HG03064 (cell line): Measurements from ENCODE around the gene DPYSL5.
"Not testable (repeated sequence)": the region's sequence is repeated elsewhere in the genome, so short reads cannot be mapped to it uniquely, and the experiment has no call there.

Experiments
- ATAC-seq: cut with Tn5 transposase; IDR thresholded peaks from one replicate; pipeline ENCODE4 v1.9.1; 2021; ENCODE audit warnings: low read depth; ENCODE audit not compliant: unreplicated experiment

The DPYSL5 gene

DNA sequence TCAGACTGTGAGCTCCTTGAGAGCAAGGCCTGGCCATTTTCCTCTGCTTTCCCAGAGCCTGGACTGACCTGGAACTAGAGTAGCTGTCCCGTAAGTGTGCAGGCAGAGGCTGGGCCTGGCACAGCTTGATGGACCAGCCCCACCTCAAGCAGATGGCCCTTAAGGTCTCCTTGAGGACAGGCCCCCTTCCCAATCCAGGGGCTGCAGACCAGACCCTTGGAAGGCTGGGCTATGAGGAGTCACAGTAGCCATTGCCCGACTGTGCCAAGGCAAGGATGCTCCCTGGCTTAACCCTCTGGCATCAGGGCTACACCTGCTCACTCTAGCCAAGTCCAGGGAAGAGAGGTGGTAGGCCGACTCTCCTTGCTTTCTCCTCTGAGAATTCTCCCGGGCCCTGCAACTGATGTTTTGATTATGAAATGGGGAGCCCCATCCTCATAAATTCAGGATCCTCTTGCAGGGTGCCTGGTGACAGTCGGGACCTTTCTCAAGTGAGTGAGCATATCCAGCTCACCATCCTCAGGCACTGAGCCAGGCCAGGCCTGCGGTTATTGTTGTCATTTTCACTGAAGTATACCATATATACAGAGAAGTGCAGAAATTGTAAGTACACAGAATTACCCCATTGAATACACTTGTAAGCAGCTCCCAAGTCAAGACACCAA lies 51.7 kb downstream of the DPYSL5 start:
- no peak for ATAC-seq

DNA sequence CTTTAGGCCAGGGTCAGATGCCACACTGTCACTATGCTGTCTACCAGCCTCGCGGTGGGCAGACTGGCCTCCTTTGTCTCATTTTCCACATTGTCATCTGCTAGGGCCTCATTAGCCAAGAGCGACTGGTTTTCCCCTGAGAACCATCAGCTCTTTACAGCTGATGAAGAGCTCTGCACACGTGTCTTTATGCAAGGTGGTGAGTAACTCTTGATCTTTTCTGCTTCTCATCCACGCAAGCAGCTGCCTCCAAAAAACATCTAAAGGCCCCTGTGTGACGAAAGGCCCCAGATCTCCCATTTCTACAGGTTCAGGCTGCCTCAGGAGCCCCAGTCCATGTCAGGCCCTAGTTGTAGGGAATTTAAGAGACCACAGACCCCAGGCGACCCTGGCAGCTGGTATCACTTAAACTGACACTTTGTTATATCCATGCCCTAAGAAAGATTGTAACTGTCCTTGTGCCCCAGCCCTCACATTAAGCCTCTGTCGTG lies 52.9 kb downstream of the DPYSL5 start:
- no peak for ATAC-seq

DNA sequence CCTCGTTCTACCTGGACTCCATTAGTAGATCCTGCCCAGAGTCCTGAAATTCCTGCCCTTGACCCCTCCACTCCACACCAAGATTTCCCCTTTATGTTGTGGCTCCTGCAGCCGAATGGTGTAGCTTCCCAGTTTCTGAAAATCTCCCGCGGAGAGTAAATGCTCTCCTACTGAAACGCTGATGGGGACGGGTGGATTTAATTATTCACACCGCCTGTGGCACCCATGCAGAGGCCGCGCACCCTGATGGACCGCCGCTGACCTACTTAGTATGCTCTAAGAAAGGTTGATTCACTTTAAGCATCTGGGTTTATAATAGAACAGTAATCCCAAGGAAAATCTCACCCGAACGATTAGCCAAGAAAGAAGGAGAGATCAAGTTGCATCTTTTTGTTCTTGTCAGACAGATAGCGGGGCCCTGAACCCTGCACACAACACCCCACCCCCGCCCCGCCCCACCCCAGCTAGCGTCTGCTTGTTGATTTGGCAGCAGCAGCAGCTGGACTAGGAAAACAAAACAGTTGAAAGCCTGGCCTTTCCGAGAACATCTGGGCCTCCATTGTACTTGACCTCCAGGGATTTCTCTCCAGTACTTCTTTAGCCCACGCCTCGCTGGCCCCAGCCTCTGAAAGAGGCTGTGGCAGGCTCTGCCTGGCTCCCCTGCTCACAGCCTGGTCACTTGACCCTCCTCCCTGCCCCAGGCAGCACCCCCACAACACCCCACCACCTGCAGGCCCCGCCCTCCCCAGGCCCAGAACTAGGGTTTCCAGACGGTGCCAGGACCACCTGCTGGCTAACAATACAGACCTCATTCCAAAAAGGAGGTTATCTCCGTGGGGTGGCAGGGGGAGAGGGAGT lies 53.6 kb downstream of the DPYSL5 start:
- no peak for ATAC-seq

DNA sequence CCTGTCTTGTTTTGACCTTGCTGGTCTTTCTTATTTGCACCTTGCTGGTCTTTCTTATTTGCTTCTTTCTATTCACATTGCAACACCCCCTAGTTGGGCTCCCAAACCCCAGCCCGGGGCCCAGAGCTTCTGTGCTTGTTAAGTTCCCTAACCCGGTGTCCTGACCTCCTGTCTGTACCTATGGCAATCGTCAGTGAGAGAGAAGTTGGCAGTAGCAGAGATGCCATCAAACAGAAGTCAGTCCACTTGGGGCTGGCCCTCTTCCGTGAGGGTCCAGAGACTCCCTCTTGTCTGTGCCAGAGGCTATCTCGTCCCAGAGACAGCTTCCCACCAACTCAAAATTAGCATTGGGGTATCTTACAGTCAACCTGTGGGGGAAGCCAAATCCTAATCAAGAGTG lies 55.7 kb downstream of the DPYSL5 start:
- ATAC-seq = no peak

DNA sequence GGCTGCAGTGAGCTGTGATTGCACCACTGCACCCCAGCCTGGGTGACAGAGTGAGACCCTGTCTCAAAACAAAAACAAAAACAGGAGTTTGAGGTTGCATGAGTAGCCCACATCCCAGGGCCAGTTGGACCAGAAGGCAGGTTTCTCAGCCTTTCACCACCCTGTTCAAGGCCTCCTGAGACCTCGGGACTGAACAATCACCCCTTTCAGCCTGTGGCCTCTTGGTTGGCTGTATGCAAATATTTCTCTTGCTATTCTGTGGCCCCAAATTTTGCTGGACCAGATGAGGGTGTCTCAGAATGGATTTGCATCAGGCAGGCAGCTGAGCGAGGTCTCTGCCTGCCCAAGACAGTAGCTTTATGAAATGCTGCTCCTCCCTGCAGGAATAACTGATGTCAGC lies 56.9 kb downstream of the DPYSL5 start:
- no peak for ATAC-seq

DNA sequence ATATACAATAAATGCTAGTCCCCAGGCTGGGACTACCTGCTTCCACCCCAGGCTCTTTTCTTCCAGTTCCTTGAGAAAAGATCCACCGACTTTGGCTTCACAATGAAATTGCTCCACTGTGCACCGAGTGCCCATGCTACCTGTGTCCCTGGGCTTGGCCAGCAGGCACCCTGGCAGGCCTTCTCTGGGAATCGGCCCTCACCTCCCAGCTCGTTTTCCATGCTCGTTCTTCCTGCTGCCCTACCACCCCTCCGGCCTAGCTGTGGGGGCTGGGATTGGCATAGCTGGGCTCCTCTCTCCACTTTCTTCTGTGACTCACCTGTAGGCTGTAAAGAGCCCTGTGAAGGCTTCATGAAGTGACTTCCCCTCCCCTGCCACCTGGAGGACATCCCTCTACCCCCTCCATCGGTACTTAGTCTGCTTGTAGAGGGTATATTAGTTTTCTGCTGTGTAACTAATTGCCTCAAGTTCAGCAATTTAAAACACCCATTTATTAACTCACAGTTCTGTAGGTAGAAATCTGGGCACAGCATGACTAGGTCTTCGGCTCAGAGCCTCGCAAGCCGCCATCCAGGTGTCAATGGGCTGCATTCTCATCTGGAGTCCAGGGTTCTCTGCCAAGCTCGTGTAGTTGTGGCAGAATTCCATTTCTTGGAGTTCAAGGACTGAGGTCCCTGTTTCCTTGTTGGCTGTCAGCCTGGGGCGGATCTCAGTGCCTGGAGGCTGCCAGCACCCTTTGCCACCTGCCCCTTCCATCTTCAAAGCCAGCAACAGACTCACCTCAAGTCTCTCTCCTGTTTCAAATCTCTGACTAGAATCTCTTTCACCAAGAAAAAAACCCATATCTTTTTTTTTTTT lies 57.6 kb downstream of the DPYSL5 start:
- no peak for ATAC-seq

DNA sequence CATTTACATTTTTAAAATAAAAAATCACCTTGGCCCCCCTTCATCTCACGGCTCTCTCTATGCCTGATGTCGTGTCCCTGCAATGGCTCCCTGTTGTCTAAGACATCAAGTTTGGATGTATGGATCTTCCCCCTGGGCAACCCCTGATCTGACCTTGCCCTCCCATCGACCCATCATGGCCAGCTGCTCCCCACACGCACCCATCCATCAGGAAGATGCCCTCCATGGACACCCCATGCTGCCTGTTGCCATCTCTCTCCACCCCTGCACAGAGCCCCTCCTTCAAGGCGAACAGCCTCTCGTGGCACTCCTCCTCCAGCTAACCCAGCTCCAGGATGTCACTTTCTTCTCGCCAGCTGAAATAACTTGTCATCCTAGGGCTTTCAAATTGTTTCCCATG lies 59.5 kb downstream of the DPYSL5 start:
- ATAC-seq = no peak

DNA sequence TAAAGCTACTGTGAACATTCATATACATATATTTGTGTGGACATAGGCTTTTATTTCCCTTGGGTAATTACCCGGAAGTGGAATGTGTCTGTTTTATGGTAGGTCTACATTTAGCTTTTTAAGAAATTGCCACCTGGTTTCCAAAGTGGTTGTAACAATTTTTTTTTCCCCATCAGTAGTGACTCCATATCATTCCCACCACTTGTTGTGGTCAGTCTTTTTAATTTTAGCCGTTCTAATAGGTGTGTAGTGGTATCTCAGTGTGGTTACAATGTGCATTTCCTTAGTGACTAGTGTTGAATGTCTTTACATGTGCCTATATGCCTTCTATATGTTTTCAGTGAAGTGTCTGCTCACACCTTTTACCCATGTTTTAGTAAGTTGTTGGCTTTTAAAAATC lies 62.2 kb downstream of the DPYSL5 start:
- no peak for ATAC-seq

DNA sequence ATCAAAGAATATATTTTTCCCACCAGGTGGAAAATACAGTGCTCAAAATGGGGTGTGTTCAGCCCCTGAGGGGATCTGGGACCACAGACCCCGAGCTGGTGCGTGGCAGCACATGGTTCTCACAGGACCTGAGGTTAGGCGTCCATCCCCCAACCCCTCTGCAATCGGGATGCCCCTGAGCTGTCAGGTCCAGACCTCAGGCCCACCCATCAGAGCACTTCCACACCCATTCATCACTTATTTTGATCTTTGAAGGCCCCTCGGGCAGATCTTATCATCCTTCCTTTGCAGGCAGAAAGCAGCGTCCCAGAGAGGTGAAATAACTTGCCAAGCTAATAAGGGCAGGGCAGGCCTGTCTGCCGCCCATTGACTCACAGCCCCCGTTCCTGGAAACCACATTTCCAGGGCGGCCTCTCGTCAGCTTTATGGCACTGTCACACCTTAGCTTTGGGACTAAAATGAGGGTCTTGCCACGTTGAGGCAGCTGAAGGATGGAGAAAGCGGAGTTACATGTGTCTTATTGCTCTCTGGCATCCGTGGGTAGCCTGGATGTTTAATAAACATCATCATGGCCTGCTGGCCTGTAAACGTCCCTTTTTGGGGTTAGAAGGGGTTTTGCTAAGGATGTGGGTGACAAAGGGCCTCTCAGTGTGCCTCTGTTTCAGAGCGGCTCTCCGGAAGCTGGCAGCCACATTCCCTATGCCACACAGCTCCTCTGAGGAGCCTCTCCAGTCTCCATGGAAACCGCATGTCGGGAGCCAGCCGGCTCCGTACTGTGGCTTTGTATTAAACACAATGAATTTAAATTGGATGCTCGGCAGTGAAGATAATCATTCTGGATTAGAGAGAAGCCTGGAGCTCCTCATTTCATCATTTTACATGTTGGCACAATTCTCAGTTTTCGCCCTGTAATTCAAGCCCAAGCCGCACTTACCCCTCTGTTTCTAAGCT lies 64.3 kb downstream of the DPYSL5 start:
- no peak for ATAC-seq

DNA sequence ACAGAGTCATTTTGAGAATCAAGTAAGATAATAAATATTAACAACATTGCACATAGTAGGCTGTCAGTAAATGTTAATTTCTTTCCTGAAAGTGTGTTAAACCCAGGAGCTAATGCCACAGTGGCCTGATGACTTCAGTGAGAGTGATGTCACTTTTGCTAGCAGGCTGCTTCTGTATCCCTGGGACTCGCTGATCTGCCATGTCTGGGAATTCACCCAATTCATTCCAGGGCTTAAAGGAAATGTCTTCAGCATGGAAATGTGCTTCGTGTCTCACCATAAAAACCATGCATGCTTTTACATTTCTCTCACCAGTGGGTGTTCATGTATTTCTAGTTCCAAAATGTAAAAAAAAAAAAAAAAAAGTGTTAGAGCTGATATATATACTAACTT lies 65.7 kb downstream of the DPYSL5 start:
- ATAC-seq = no peak

DNA sequence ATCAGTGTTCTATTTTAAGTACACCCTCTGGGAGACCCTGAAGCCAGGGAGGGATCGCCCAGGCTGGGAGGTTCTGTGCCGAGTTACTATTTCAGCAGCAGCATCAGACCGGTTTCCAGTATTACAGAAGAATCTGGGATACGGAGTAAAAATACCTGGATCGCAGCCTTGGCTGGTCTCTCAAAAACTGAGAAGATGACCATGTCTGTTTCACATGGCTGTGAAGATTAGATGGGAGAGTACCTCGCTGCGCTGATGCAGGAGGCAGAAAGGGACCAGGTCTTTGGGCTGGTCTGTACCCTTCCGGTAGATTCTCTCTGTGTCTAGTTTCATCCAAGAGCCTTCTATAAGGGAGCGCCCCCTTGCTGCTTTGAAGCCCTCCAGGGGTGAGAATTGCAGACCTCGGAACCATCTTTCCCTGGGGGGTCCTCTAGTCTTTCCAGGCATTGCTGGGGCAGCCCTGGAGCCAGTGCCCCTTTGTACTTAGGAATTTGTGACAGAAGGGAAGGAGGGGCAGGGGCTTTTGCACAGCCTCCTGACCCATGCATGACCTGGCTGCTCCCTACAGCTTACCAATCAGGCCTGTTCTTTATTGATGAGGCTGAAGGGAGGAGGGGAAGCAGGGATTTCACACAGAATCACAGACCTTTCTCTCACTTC lies 66.2 kb downstream of the DPYSL5 start:
- no peak for ATAC-seq

DNA sequence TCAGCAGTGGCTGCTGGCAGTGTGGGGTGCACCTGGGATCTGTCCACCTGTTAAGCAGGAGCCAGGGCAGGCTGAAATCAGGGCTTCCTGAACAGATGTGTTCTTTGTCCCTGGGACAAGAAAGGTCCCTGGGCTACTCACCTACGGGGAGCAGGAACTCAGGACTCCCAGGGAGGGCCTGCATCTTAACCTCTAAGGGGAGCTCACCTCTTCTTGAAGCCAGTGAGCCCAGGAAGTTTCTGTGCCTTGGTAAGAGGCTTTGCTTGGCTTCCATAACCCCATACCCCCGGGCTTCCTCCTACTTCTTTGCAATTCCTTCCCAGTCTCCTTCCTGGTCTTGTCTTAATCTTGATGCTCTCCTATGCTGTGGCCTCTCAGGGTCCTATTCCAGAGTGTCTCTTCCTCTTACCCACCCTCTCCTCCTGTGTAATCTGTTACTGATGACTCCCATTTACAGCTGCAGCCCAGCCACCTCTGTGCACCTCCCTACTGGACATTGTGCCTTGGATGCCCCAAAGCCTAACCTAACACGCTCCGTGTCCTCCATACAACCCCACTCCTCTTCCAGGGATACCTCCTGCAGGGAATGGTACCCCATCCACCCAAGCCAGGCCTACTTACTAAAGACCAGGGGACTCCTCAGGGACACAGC lies 66.9 kb downstream of the DPYSL5 start:
- no peak for ATAC-seq

DNA sequence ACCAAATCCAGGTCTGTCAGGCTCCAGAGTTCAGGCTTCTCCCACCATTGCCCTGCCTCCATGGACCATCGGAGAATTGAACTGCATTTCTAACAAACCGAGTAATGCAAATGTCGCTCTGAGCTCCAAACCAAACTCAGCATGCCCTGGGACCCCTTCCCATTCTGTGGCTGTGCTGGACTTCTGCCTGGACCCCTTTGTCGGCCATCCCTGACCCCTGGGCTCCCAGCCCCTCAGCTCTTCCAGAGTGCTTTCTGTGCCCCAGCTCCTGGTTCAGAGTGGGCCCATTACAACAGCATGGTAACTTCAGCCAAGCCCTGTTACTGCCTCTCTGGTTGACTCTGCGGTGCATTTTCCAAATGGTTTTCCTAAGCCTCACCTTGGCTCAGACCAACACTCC lies 67.4 kb downstream of the DPYSL5 start:
- ATAC-seq = no peak

DNA sequence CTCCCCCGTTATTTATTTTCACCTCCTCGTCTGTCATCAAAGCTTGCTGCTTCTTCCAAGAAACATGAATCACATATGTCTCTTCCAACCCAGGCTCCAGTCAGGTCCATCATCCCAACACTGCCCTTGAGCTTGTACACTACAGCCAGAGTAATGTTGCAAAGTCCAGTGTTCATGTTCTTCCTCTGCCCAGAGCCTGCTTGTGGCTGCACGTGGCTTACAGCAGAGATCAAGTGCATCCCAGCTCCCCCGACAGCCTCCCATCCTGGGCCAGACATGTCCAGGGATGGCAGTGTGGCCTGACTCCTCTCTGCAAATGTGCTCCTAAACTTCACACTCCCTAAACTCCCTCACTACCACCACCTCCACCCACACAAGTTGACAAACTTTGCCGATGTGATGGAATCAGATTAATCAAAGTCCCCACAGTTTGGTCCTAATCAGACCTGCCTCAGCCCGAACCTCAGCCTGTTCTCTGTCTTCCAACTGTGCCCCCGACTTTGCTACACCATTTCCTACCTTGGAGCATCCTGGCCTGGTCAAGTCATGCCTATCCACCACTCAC lies 68.3 kb downstream of the DPYSL5 start:
- ATAC-seq = no peak

DNA sequence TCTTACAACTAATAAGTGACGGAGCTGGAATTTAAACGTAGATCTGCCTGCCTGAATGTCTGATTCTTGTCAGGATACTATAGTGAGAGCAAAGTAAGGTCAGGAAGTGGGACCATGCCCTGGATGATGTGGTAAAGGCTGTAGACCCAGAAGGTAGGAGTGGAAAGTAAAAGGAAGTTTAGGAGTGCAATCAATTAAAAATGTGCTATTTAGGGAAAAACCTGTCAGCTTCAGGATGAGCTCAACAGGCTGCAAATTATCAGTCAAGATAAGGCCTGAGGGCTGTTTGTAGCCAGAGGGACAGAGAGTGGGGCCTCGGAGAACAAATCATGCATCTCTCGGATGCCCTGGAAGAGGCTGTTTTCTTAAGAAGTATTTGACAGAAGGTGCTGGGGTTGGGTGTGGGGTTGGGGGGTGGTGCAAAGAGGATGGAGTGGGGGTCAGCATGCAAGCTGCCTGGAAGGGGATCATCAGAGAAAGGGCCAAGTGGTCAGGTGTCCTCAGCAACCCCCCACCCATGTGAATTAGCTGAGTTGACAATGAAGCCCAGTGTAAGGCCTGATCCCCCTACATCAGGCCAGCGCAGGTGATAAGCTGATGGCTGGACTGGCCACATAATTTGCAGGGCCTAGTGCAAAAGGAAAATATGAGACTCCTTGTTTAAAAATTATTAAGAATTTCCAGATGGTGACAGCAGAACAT lies 69.4 kb downstream of the DPYSL5 start:
- ATAC-seq = no peak

DNA sequence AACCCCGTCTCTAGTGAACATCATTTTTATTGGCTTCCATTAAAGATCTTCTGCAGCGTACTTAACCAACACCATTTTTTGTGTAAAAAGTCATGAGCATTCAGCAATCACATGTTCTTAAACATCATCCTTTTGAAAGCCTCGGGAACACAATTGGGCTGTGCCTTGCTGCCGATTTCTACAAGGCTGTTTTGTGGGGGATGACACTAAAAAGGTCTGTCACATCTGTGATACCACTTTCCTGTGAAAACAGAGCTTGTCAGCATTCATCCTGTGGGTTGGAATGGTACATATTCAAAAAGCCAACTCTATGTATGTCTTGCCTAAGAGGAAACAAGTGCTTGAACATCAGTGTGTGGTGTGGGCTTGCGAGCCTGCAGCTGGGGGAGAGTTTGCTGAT lies 73.4 kb downstream of the DPYSL5 start:
- ATAC-seq = no peak

DNA sequence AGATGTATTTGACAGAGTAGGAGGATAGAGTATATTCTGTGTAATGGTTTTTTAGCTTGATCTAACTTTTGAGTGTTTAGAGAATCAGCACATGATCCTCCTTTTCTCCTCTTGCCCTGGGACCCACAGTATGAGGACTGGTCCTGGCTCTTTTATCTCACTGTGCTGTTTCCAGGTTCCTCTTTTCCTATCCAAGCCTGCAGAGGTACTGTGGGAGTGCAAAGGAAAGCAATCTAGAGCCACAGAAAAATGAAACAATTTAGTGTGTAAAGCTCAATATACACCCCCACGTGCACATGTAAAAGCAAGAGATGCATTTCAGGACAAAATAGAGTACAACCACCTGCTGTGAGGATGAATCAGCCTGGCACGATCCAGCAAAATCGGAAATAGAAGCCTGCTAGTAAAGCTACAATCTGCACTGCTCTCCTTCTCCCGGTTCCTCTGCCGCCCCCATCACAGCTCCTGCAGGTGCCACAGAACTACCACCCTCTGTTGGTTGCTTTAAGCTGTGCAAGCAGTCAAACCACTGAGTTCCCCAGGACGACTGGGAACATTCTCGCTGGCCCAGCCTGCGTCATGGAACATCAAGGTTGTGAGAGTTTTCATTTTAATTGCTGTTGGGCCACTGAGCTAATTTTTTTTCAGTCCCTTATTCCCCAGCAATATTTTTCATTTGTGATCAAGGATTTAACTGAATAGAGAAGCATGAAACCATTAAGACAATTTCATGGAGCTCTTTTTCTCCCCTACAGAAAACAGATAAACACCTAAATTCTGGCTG lies 74.7 kb downstream of the DPYSL5 start:
- ATAC-seq = no peak

DNA sequence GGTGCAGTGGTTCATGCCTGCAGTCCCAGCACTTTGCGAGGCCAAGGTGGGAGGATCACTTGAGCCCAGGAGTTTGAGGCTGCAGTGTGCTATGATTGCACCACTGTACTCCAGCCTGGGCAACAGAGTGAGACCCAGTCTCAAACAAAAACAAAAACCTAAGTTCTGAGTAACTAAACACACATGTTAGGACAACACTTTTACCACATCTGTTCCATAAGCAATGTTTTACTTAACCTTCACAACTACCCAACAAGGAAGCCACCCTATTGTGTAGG lies 75.2 kb downstream of the DPYSL5 start:
- ATAC-seq = not testable (repeated sequence)
